Endothelial cell of umbilical vein (primary cell): ENCODE measurements around the gene HERC5. TPM values are rescaled to one million over a fixed set of nuclear protein-coding genes. Genes with fewer than 3 reads are reported as not detected.

Source experiments
- BruUV-seq: library from RNA; stranded (reverse); fragments of 400-500 nt; replicated peaks from 2 replicates; lab custom pipeline; 2021; lab: Mats Ljungman, UMichigan
- CTCF ChIA-PET: fragments of 300-600, 350-600 bp; sonication (Branson Sonifier 250); formaldehyde crosslinking; loops from one replicate; lab custom pipeline; 2021; ENCODE audit warnings: antibody characterized with exemption, inconsistent platforms; lab: Charles Lee
- POLR2A ChIA-PET: fragments of 300-600, 350-600 bp; sonication (Branson Sonifier 250); formaldehyde crosslinking; loops from one replicate; lab custom pipeline; 2021; ENCODE audit warnings: antibody characterized with exemption, inconsistent platforms; lab: Charles Lee
- DNase-seq: peaks from one replicate; pipeline ENCODE4 v3.0.0-alpha.2; 2011; ENCODE audit warnings: low read depth, low spot score
- FAIRE-seq: peaks from 2 replicates; lab custom pipeline; 2011; peaks lifted over from hg19 to GRCh38; lab: Jason Lieb, UNC
- H2AFZ ChIP-seq: 2 replicates; pipeline ENCODE4 v1.6.0; 2012; ENCODE audit warnings: low read depth, low read length, control low read depth, inconsistent platforms
- H3K27ac ChIP-seq: 2 replicates; pipeline ENCODE4 v1.5.1; 2011; ENCODE audit warnings: low read depth, mild to moderate bottlenecking, control low read depth, low read length, moderate library complexity; ENCODE audit not compliant: insufficient read depth
- H3K27me3 ChIP-seq, 2 experiments: 2 replicates each; pipeline versions ENCODE4 v1.6.0 to v1.6.1; 2011; ENCODE audit warnings: low read length in 2 of 2, mixed read lengths in 1 of 2; ENCODE audit not compliant: control insufficient read depth in 2 of 2, insufficient read depth in 2 of 2
- H3K36me3 ChIP-seq, 2 experiments: 2 replicates in 1 of 2; 3 replicates in 1 of 2; pipeline ENCODE4 v1.5.1; 2011; ENCODE audit warnings: low read length in 2 of 2, mild to moderate bottlenecking in 1 of 2, moderate library complexity in 1 of 2; ENCODE audit not compliant: control insufficient read depth in 2 of 2, insufficient read depth in 2 of 2; ENCODE audit errors: extremely low read depth in 1 of 2
- H3K4me1 ChIP-seq: 3 replicates; pipeline ENCODE4 v1.5.1; 2011; ENCODE audit warnings: mild to moderate bottlenecking, low read length; ENCODE audit not compliant: control insufficient read depth, insufficient read depth; ENCODE audit errors: extremely low read depth
- H3K4me2 ChIP-seq: 2 replicates; pipeline ENCODE4 v1.6.1; 2011; ENCODE audit warnings: low read length, control low read depth, mixed read lengths; ENCODE audit not compliant: insufficient read depth
- H3K4me3 ChIP-seq, 3 experiments: fragments of 200-600 bp in 1 of 3; sonication (generic), shearing (Covaris generic) in 1 of 3; replicated peaks in 1 of 3; 2 replicates each; pipeline ENCODE4 v1.5.1; 2011 to 2016; ENCODE audit warnings: control low read depth in 3 of 3, low read length in 3 of 3, mild to moderate bottlenecking in 2 of 3, inconsistent platforms in 1 of 3, low read depth in 1 of 3, moderate library complexity in 1 of 3; ENCODE audit not compliant: insufficient read depth in 1 of 3
- H3K79me2 ChIP-seq: 2 replicates; pipeline ENCODE4 v1.6.0; 2012; ENCODE audit warnings: low read length, inconsistent platforms; ENCODE audit not compliant: control insufficient read depth, insufficient read depth
- H3K9ac ChIP-seq: replicated peaks from 2 replicates; pipeline ENCODE3; 2011; ENCODE audit warnings: low read length, control low read depth; ENCODE audit not compliant: insufficient read depth; ENCODE audit errors: extremely low read depth
- H3K9me1 ChIP-seq: replicated peaks from 3 replicates; pipeline ENCODE4 v1.6.0; 2011; ENCODE audit warnings: mild to moderate bottlenecking, low read length; ENCODE audit not compliant: control insufficient read depth, insufficient read depth; ENCODE audit errors: extremely low read depth
- H3K9me3 ChIP-seq: replicated peaks from 2 replicates; pipeline ENCODE4 v1.5.1; 2012; ENCODE audit warnings: low read length, inconsistent platforms; ENCODE audit not compliant: control insufficient read depth, insufficient read depth
- H4K20me1 ChIP-seq: replicated peaks from 2 replicates; pipeline ENCODE3; 2011; ENCODE audit warnings: mild to moderate bottlenecking, low read length; ENCODE audit not compliant: control insufficient read depth, insufficient read depth; ENCODE audit errors: extremely low read depth
- CTCF ChIP-seq, 2 donors: IDR thresholded peaks; 1 replicate in 1 of 2; 2 replicates in 1 of 2; pipeline ENCODE4 v1.5.1; 2011; ENCODE audit warnings: low read length in 2 of 2, mild to moderate bottlenecking in 2 of 2, moderate library complexity in 2 of 2, control low read depth in 1 of 2, inconsistent platforms in 1 of 2, low read depth in 1 of 2; ENCODE audit not compliant: insufficient read depth in 1 of 2; ENCODE audit errors: extremely low read depth in 1 of 2
- EZH2 ChIP-seq: IDR thresholded peaks from 2 replicates; pipeline ENCODE4 v1.6.1; 2012; ENCODE audit warnings: borderline replicate concordance, low read depth, mild to moderate bottlenecking, moderate library complexity, low read length, inconsistent platforms; ENCODE audit not compliant: severe bottlenecking
- FOS ChIP-seq: IDR thresholded peaks from 2 replicates; pipeline ENCODE4 v1.6.1; 2011; ENCODE audit warnings: mild to moderate bottlenecking, low read length, moderate library complexity, borderline replicate concordance; ENCODE audit not compliant: insufficient read depth
- GATA2 ChIP-seq: IDR thresholded peaks from 2 replicates; pipeline ENCODE4 v1.7.0; 2011; ENCODE audit warnings: low read depth, mild to moderate bottlenecking, moderate library complexity, mixed read lengths, low read length; ENCODE audit not compliant: insufficient read length, insufficient read depth
- JUN ChIP-seq: IDR thresholded peaks from 2 replicates; pipeline ENCODE4 v1.6.1; 2011; ENCODE audit warnings: borderline replicate concordance, low read depth; ENCODE audit not compliant: insufficient read length, insufficient read depth
- MYC ChIP-seq: IDR thresholded peaks from one replicate; pipeline ENCODE4 v1.6.1; 2011; ENCODE audit warnings: mild to moderate bottlenecking, low read depth, low read length
- POLR2A ChIP-seq: IDR thresholded peaks from 2 replicates; pipeline ENCODE4 v1.6.1; 2012; ENCODE audit warnings: low read depth, mild to moderate bottlenecking, control low read depth, low read length
- POLR2AphosphoS5 ChIP-seq: IDR thresholded peaks from 2 replicates; pipeline ENCODE4 v1.6.1; 2012; ENCODE audit warnings: low read depth, mild to moderate bottlenecking, control low read depth, low read length, moderate library complexity; ENCODE audit not compliant: insufficient read depth
- dilution Hi-C: fragments of 300-500 bp; cut with MboI; formaldehyde crosslinking; loops from one replicate; pipeline ENCODE4 v1.15.0; 2019; ENCODE audit warnings: low sequenced_read_pairs; ENCODE audit not compliant: extremely low pct_ligation_motif_present
- intact Hi-C: fragments of 100-400 bp; cut with micrococcal nuclease; formaldehyde crosslinking; loops from one replicate; pipeline ENCODE4 v1.10.0; 2022
- polyA plus RNA-seq, 4 experiments: library from polyadenylated mRNA; depleted of rRNA in 3 of 4; stranded (reverse) in 3 of 4; unstranded in 1 of 4; fragments of >200 nt; gene quantifications; 2 replicates each; pipeline versions ENCODE4 v1.2.1 to v1.2.3, GENCODE V29; 2011 to 2012; ENCODE audit warnings: missing spikeins in 1 of 4
- total RNA-seq: library from RNA; stranded (reverse); gene quantifications from 2 replicates; pipeline ENCODE4 v1.2.3, GENCODE V29; 2021
- TF ChIP-seq, protein P1 (sequence below): IDR thresholded peaks from 2 replicates; pipeline ENCODE4 v1.6.1; 2011; ENCODE audit not compliant: insufficient read depth, insufficient read length

Gene HERC5
- total and polyA plus RNA-seq, 2 donors (not counting 3 experiments of a cell fraction or from before 2014, with no cell fraction given) = 0.19 to 0.91 TPM

DNA sequence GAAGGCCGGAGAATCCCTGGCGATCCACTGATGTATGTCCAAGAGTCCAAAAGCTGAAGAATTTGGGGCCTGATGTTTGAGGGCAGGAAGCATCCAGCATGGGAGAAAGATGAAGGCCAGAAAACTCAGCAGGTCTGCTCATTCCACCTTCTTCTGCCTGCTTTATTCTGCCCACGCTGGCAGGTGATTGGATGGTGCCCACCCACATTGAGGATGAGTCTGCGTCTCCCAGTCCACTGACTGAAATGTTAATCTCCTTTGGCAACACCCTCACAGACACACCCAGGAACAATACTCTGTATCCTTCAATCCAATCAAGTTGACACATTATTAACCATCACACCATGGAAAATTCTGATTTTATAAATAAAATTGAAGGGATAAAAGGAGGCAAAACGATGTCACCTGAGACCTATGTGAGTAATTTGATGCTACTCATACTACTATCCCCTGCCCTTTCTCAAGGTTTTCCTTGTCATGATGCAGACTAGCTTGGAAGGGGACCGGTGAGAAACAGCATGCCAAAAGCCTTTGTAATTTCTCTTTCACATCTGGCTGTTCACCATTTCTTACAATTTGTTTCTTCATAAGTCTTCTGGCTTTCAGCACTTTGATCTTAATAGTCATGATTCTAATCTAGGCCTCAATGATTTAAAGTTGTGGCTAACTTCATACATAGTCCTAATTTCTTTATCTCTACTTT, 76.3 kb downstream of the HERC5 start:
- no peak for TF ChIP-seq POLR2AphosphoS5
- no peak for TF ChIP-seq CTCF (IDR thresholded peaks at IDR 0.05; ENCODE audit: extremely low read depth in 1 of 2, insufficient read depth in 1 of 2, low read depth in 1 of 2, low read length in 2 of 2)
- no peak for TF ChIP-seq FOS
- no peak for TF ChIP-seq JUN
- TF ChIP-seq MYC = no peak
- TF ChIP-seq POLR2A = no peak
- TF ChIP-seq, protein P1, sequence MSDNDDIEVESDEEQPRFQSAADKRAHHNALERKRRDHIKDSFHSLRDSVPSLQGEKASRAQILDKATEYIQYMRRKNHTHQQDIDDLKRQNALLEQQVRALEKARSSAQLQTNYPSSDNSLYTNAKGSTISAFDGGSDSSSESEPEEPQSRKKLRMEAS = no peak
- no peak for TF ChIP-seq GATA2
- no peak for TF ChIP-seq EZH2
- H3K4me3 ChIP-seq = no peak overlapping the region
- H3K9ac ChIP-seq = peak overlapping the region; percentile 81
- intact Hi-C loops = loop anchor here (5.0 to 10.0 kb wide), 2 partner anchors 289 to 582 kb away; partner anchors contain the start of gene TIGD2
- peak overlapping the region; percentile 56 for H2AFZ ChIP-seq
- FAIRE-seq = peak; percentile 72
- H3K9me3 ChIP-seq = no peaks in the 10 kb centered on the region
- H3K4me2 ChIP-seq = peak overlapping the region; percentile 80
- H3K79me2 ChIP-seq = no peaks in the 10 kb centered on the region
- dilution Hi-C loops = no loop called here
- no peaks in the 10 kb centered on the region for H4K20me1 ChIP-seq
- TSS peak; percentile 56 for BruUV-seq
- ChIA-PET POLR2A (no interaction called here), CTCF (interaction anchor here (1.0 to 16.6 kb wide), 11 partner anchors 10 to 491 kb away, joined by 3 to 368 read pairs (median 5); partner anchors contain the start of gene PYURF)
- H3K27me3 ChIP-seq = no peaks in the 10 kb centered on the region
- no peaks in the 10 kb centered on the region for H3K36me3 ChIP-seq
- DNase-seq = peak; percentile 34
- H3K27ac ChIP-seq = peak overlapping the region; percentile 98
- H3K4me1 ChIP-seq = peaks cover 38% of the 10 kb centered on the region
- H3K9me1 ChIP-seq = no peaks in the 10 kb centered on the region
